MCF 10A (cell line): ENCODE results near the gene PATJ. TPM values are rescaled to one million over a fixed set of nuclear protein-coding genes. Genes with fewer than 3 reads are reported as not detected.
A peak's percentile ranks its signal among the peaks of the same experiment; 100 is the strongest.

Experiments used
- BruUV-seq: library from RNA; stranded (reverse); fragments of 400-500 nt; replicated peaks from 2 replicates; lab custom pipeline; 2021; lab: Mats Ljungman, UMichigan
- CTCF ChIA-PET: fragments of 300-600 bp; sonication (Branson Sonifier 250); formaldehyde crosslinking; extraction: SDS; loops from one replicate; lab custom pipeline; 2021; ENCODE audit warnings: antibody characterized with exemption, inconsistent platforms; lab: Yijun Ruan, JAX
- POLR2A ChIA-PET: fragments of 300-600, 350-650 bp; sonication (Branson Sonifier 250); formaldehyde crosslinking; extraction: SDS; loops from one replicate; lab custom pipeline; 2020; ENCODE audit warnings: antibody characterized with exemption, inconsistent platforms; lab: Yijun Ruan, JAX
- DNase-seq: peaks from one replicate; pipeline ENCODE4 v3.0.0-alpha.2; 2018; ENCODE audit not compliant: unreplicated experiment
- H3K27ac Mint-ChIP-seq: one replicate; pipeline ENCODE4 v1.8.0; 2022; ENCODE audit warnings: mild to moderate bottlenecking, low read depth, mixed read lengths; ENCODE audit not compliant: unreplicated experiment
- H3K27me3 Mint-ChIP-seq: one replicate; pipeline ENCODE4 v1.8.0; 2022; ENCODE audit warnings: mixed read lengths; ENCODE audit not compliant: insufficient read depth, unreplicated experiment
- H3K36me3 Mint-ChIP-seq: one replicate; pipeline ENCODE4 v1.8.0; 2022; ENCODE audit warnings: mild to moderate bottlenecking, moderate library complexity, mixed read lengths; ENCODE audit not compliant: insufficient read depth, unreplicated experiment
- H3K4me1 Mint-ChIP-seq: one replicate; pipeline ENCODE4 v1.8.0; 2022; ENCODE audit warnings: mixed read lengths; ENCODE audit not compliant: insufficient read depth, unreplicated experiment
- H3K4me3 Mint-ChIP-seq: one replicate; pipeline ENCODE4 v1.8.0; 2022; ENCODE audit warnings: mild to moderate bottlenecking, moderate library complexity, mixed read lengths; ENCODE audit not compliant: unreplicated experiment
- H3K9me3 Mint-ChIP-seq: one replicate; pipeline ENCODE4 v1.8.0; 2022; ENCODE audit warnings: mixed read lengths; ENCODE audit not compliant: unreplicated experiment
- CTCF ChIP-seq: fragments of 200-600 bp; IDR thresholded peaks from one replicate; pipeline ENCODE4 v1.8.0; 2022; ENCODE audit warnings: antibody characterized with exemption, mild to moderate bottlenecking; ENCODE audit not compliant: unreplicated experiment
- intact Hi-C: fragments of 100-400 bp; cut with micrococcal nuclease; formaldehyde crosslinking; loops from 2 replicates; pipeline ENCODE4 v1.14.1; 2022
- total RNA-seq: library from RNA; stranded (reverse); gene quantifications from 2 replicates; pipeline ENCODE4 v1.2.3, GENCODE V29; 2022

The PATJ gene
- total RNA-seq, 1 experiment from 2014 or later = 28.7 TPM

GRCh38 chr1:61950418-61950817 is 208.1 kb downstream of the PATJ start:
- ChIA-PET CTCF (interaction anchor here (0.7 to 1.4 kb wide), 5 partner anchors 23 to 108 kb away, joined by 3 to 4 read pairs (median 3); no protein-coding TSS in a partner anchor), POLR2A (interaction anchor here (1.3 kb wide), 1 partner anchor 9 kb away, joined by 4 read pairs; no protein-coding TSS in a partner anchor)
- H3K36me3 Mint-ChIP-seq = peaks cover 6% of the 10 kb centered on the region
- peak; percentile 32 for TF ChIP-seq CTCF
- no peak overlapping the region for H3K27ac Mint-ChIP-seq
- no peaks in the 10 kb centered on the region for H3K9me3 Mint-ChIP-seq
- H3K27me3 Mint-ChIP-seq = no peaks in the 10 kb centered on the region
- no TSS peak for BruUV-seq
- intact Hi-C loops = loop anchor here (5.0 kb wide), 1 partner anchor 182 kb away; no protein-coding TSS in a partner anchor
- H3K4me1 Mint-ChIP-seq = peaks cover 10% of the 10 kb centered on the region
- DNase-seq = peak; percentile 24
- no peak overlapping the region for H3K4me3 Mint-ChIP-seq

GRCh38 chr1:61951731-61952580 is 209.7 kb downstream of the PATJ start:
- no peaks in the 10 kb centered on the region for H3K36me3 Mint-ChIP-seq
- no peaks in the 10 kb centered on the region for H3K27me3 Mint-ChIP-seq
- POLR2A ChIA-PET = interaction anchor here (0.8 to 1.3 kb wide), 3 partner anchors 9 to 11 kb away, joined by 3 to 5 read pairs (median 4); no protein-coding TSS in a partner anchor
- CTCF ChIA-PET = interaction anchor here (0.6 to 1.5 kb wide), 10 partner anchors 11 to 360 kb away, joined by 3 to 7 read pairs (median 4); no protein-coding TSS in a partner anchor
- H3K27ac Mint-ChIP-seq = peak overlapping the region; percentile 47
- H3K4me3 Mint-ChIP-seq = no peak overlapping the region
- no TSS peak for BruUV-seq
- peak; percentile 68 for DNase-seq
- intact Hi-C loops = loop anchor here (5.0 kb wide), 1 partner anchor 180 kb away; no protein-coding TSS in a partner anchor
- TF ChIP-seq CTCF = no peak
- peaks cover 10% of the 10 kb centered on the region for H3K4me1 Mint-ChIP-seq
- H3K9me3 Mint-ChIP-seq = no peaks in the 10 kb centered on the region

GRCh38 chr1:61952675-61953074 is 210.4 kb downstream of the PATJ start:
- Mint-ChIP-seq H3K9me3 (no peaks in the 10 kb centered on the region), H3K36me3 (no peaks in the 10 kb centered on the region), H3K4me1 (peaks cover 10% of the 10 kb centered on the region), H3K27ac (peak overlapping the region; percentile 47), H3K4me3 (no peak overlapping the region), H3K27me3 (no peaks in the 10 kb centered on the region)
- no TSS peak for BruUV-seq
- ChIA-PET POLR2A (interaction anchor here (1.3 kb wide), 1 partner anchor 8 kb away, joined by 5 read pairs; no protein-coding TSS in a partner anchor), CTCF (interaction anchor here (1.3 to 1.5 kb wide), 2 partner anchors 16 to 179 kb away, joined by 4 read pairs; no protein-coding TSS in a partner anchor)
- no peak for DNase-seq
- intact Hi-C loops = loop anchor here (5.0 kb wide), 1 partner anchor 180 kb away; no protein-coding TSS in a partner anchor
- no peak for TF ChIP-seq CTCF
